NB4 (cell line): ENCODE measurements around the gene STARD6.

Source experiments
- CTCF ChIP-seq: IDR thresholded peaks from one replicate; pipeline ENCODE4 v1.5.1; 2012; ENCODE audit warnings: low read depth, low read length
- POLR2A ChIP-seq: IDR thresholded peaks from 2 replicates; pipeline ENCODE4 v1.6.1; 2011; ENCODE audit warnings: mild to moderate bottlenecking; ENCODE audit not compliant: insufficient read length; ENCODE audit errors: extremely low read depth

DNA sequence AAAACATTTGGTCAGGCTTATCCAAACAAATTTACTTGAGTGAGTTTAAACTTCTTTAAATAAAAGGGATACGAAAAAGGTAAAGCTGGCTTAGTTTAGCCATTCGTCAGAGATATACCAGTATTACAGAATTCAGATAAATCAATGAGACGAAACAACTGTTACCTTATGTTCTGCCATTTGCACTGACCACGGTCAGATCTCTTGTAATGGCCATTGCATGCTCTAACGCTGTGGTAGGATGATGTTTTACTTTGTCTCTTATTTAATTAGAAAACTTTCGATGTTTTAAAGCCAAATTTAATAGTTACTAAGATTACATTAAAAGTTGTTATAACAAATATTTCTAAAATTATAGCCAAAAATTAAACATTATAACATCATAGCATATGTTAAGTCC, 1.6 kb upstream of the STARD6 start:
- TF ChIP-seq POLR2A, result no peak
- TF ChIP-seq CTCF, result no peak
